ENCODE measurements around the gene NEURL2. TPM values are rescaled to one million over a fixed set of nuclear protein-coding genes. Genes with fewer than 3 reads are reported as not detected.

The NEURL2 gene
- total RNA-seq, 1 donor from 2014 or later, result 0.24 TPM

- Histone ChIP-seq H3K4me1 (no peaks in the 10 kb centered on the region), H4K20me1 (ENCODE audit: low read depth) (no peaks in the 10 kb centered on the region), H3K79me2 (ENCODE audit: low read depth) (peaks cover 4% of the 10 kb centered on the region), H3K36me3 (no peaks in the 10 kb centered on the region), H3K9ac (no peak overlapping the region), H3K9me3 (ENCODE audit: low read depth) (no peaks in the 10 kb centered on the region), H3F3A (ENCODE audit: low read depth) (no peaks in the 10 kb centered on the region), H3K27ac (no peak overlapping the region), H3K4me3 (no peak overlapping the region), H3K27me3 (no peaks in the 10 kb centered on the region), H2AFZ (replicated peaks) (no peak overlapping the region), H3K4me2 (no peak overlapping the region)
- Mint-ChIP-seq H3K4me3 (no peak overlapping the region), H3K4me1 (peaks cover 17% of the 10 kb centered on the region), H3K27me3 (ENCODE audit: insufficient read depth, low read depth) (peaks cover 2% of the 10 kb centered on the region), H3K27ac (no peak overlapping the region), H3K9me3 (no peaks in the 10 kb centered on the region), H3K36me3 (no peaks in the 10 kb centered on the region)
- DNase-seq (ENCODE audit: low spot score), result no peak
- TF ChIP-seq CTCF (IDR thresholded peaks at IDR 0.05), result no peak
- no peak for TF ChIP-seq EZH2phosphoT487 (IDR thresholded peaks at IDR 0.05)
- TF ChIP-seq EZH2 (IDR thresholded peaks at IDR 0.05), result no peak
These were observed 29.6 kb downstream of the NEURL2 start for GRCh38 chr20:45861221-45862075.

- H3K27me3 ChIP-seq, result no peaks in the 10 kb centered on the region
- peaks cover 12% of the 10 kb centered on the region for H3K79me2 ChIP-seq (ENCODE audit: low read depth)
- no peak overlapping the region for H3K27ac ChIP-seq
- TF ChIP-seq CTCF (IDR thresholded peaks at IDR 0.05) (no peak), EZH2 (IDR thresholded peaks at IDR 0.05) (no peak), EZH2phosphoT487 (IDR thresholded peaks at IDR 0.05) (no peak)
- no peaks in the 10 kb centered on the region for H3K9me3 Mint-ChIP-seq
- no peaks in the 10 kb centered on the region for H3F3A ChIP-seq (ENCODE audit: low read depth)
- no peaks in the 10 kb centered on the region for H3K36me3 ChIP-seq
- H3K4me1 ChIP-seq, result no peaks in the 10 kb centered on the region
- no peaks in the 10 kb centered on the region for H3K9me3 ChIP-seq (ENCODE audit: low read depth)
- H3K27ac Mint-ChIP-seq, result no peak overlapping the region
- no peak for DNase-seq (ENCODE audit: low spot score)
- no peaks in the 10 kb centered on the region for H4K20me1 ChIP-seq (ENCODE audit: low read depth)
- no peak overlapping the region for H3K4me2 ChIP-seq
- no peak overlapping the region for H2AFZ ChIP-seq (replicated peaks)
- no peaks in the 10 kb centered on the region for H3K36me3 Mint-ChIP-seq
- H3K27me3 Mint-ChIP-seq (ENCODE audit: insufficient read depth, low read depth), result peaks cover 2% of the 10 kb centered on the region
- peaks cover 23% of the 10 kb centered on the region for H3K4me1 Mint-ChIP-seq
- H3K9ac ChIP-seq, result no peak overlapping the region
- no peak overlapping the region for H3K4me3 Mint-ChIP-seq
- H3K4me3 ChIP-seq, result no peak overlapping the region
These were observed 30.3 kb downstream of the NEURL2 start for GRCh38 chr20:45860560-45861220.

- Mint-ChIP-seq H3K4me1 (peaks cover 23% of the 10 kb centered on the region), H3K9me3 (no peaks in the 10 kb centered on the region), H3K27ac (no peak overlapping the region), H3K27me3 (ENCODE audit: insufficient read depth, low read depth) (peaks cover 2% of the 10 kb centered on the region), H3K36me3 (no peaks in the 10 kb centered on the region), H3K4me3 (no peak overlapping the region)
- Histone ChIP-seq H3K9ac (no peak overlapping the region), H3K4me3 (no peak overlapping the region), H3K4me1 (no peaks in the 10 kb centered on the region), H3K36me3 (no peaks in the 10 kb centered on the region), H3K9me3 (ENCODE audit: low read depth) (no peaks in the 10 kb centered on the region), H3K27me3 (no peaks in the 10 kb centered on the region), H2AFZ (replicated peaks) (no peak overlapping the region), H3K27ac (no peak overlapping the region), H3F3A (ENCODE audit: low read depth) (no peaks in the 10 kb centered on the region), H3K4me2 (no peak overlapping the region), H3K79me2 (ENCODE audit: low read depth) (peaks cover 12% of the 10 kb centered on the region), H4K20me1 (ENCODE audit: low read depth) (no peaks in the 10 kb centered on the region)
- no peak for TF ChIP-seq EZH2 (IDR thresholded peaks at IDR 0.05)
- no peak for TF ChIP-seq CTCF (IDR thresholded peaks at IDR 0.05)
- TF ChIP-seq EZH2phosphoT487 (IDR thresholded peaks at IDR 0.05), result no peak
- no peak for DNase-seq (ENCODE audit: low spot score)
These were observed 31.1 kb downstream of the NEURL2 start for GRCh38 chr20:45859916-45860315.
